Kidney (tissue), 14 donors: ENCODE results near the gene RHOC. TPM values are rescaled to one million over a fixed set of nuclear protein-coding genes. Genes with fewer than 3 reads are reported as not detected.

Experiments used
- DNase-seq, 5 donors: peaks; one replicate each; pipeline ENCODE4 v3.0.0-alpha.2; 2013 to 2020
- FAIRE-seq: peaks from 2 replicates; lab custom pipeline; 2012; peaks lifted over from hg19 to GRCh38; lab: Jason Lieb, UNC
- H3K27ac ChIP-seq, 2 donors: one replicate each; pipeline ENCODE4 v1.7.0; 2013; ENCODE audit warnings: low read depth in 2 of 2, low read length in 2 of 2, inconsistent platforms in 1 of 2
- H3K27me3 ChIP-seq: one replicate; pipeline ENCODE4 v1.7.1; 2013; ENCODE audit warnings: low read length, inconsistent platforms; ENCODE audit not compliant: control insufficient read depth, insufficient read depth
- H3K36me3 ChIP-seq, 3 donors: one replicate each; pipeline versions ENCODE4 v1.7.0 to v1.7.1; 2013; ENCODE audit warnings: low read length in 3 of 3, control low read depth in 1 of 3, inconsistent platforms in 1 of 3; ENCODE audit not compliant: insufficient read depth in 3 of 3, control insufficient read depth in 2 of 3
- H3K4me1 ChIP-seq, 3 donors: one replicate each; pipeline versions ENCODE4 v1.7.0 to v1.7.1; 2013; ENCODE audit warnings: low read length in 3 of 3, inconsistent platforms in 1 of 3, low read depth in 1 of 3; ENCODE audit not compliant: control insufficient read depth in 2 of 3, insufficient read depth in 2 of 3
- H3K4me3 ChIP-seq, 3 donors: one replicate each; pipeline versions ENCODE4 v1.7.0 to v1.8.1; 2013; ENCODE audit warnings: low read length in 3 of 3, control low read depth in 1 of 3, inconsistent platforms in 1 of 3
- H3K9ac ChIP-seq, 3 donors: one replicate each; pipeline versions ENCODE4 v1.7.0 to v1.7.1; 2013; ENCODE audit warnings: low read length in 3 of 3, control low read depth in 1 of 3, inconsistent platforms in 1 of 3
- H3K9me3 ChIP-seq, 3 donors: one replicate each; pipeline versions ENCODE4 v1.7.0 to v1.7.1; 2013; ENCODE audit warnings: low read length in 3 of 3, control low read depth in 1 of 3, inconsistent platforms in 1 of 3; ENCODE audit not compliant: control insufficient read depth in 2 of 3, insufficient read depth in 1 of 3
- CTCF ChIP-seq: IDR thresholded peaks from 3 replicates; pipeline ENCODE4 v1.5.1; 2012; ENCODE audit warnings: mild to moderate bottlenecking, moderate library complexity, borderline replicate concordance; ENCODE audit not compliant: insufficient read depth; ENCODE audit errors: extremely low read depth
- intact Hi-C: fragments of 100-400 bp; cut with DNase I; formaldehyde crosslinking; loops from one replicate; pipeline ENCODE4 v1.11.1; 2022
- polyA plus RNA-seq: library from polyadenylated mRNA; stranded (reverse); fragments of 350-450 nt; fragmentation: Illumina TruSeq; extraction: RNeasy Lipid Tissue Mini Kit (QIAGEN cat#74804); gene quantifications from one replicate; pipeline ENCODE4 v1.2.3, GENCODE V29; 2014; ENCODE audit warnings: low read depth, low replicate concordance; ENCODE audit not compliant: insufficient read depth
- total RNA-seq: library from RNA; stranded (reverse); fragmentation: NEBNext Ultra II Directional; extraction: Animal tissue kit (Norgen Biotek cat#: 25700); gene quantifications from one replicate; pipeline ENCODE4 v1.2.1, GENCODE V29; 2021
- donor health status: control.
- donor health status: control.
- donor health status: control.
- donor health status: control.
- donor health status: control.
- donor health status: DM: yes; HTN: yes; CAD: no.
- donor health status: Normal renal cell carcinoma (clear cell type).

Gene RHOC
- total and polyA plus RNA-seq, 2 donors from 2014 or later = 270 to 501 TPM

GRCh38 chr1:112686835-112687234 is 20.1 kb downstream of the RHOC start:
- Histone ChIP-seq H3K27ac (no peak overlapping the region), H3K9ac (no peak overlapping the region), H3K27me3 (no peaks in the 10 kb centered on the region), H3K4me1 (peaks cover 0 to 4% (median 0%) of the 10 kb centered on the region in 3 donors), H3K9me3 (no peaks in the 10 kb centered on the region), H3K36me3 (peaks cover 4 to 15% (median 13%) of the 10 kb centered on the region in 3 donors), H3K4me3 (no peak overlapping the region)
- no peak for TF ChIP-seq CTCF
- intact Hi-C loops = no loop called here
- DNase-seq = no peak
- FAIRE-seq = no peak

- Histone ChIP-seq H3K4me1 (peaks cover 0 to 4% (median 0%) of the 10 kb centered on the region in 3 donors), H3K27me3 (no peaks in the 10 kb centered on the region), H3K36me3 (peaks cover 4 to 11% (median 9%) of the 10 kb centered on the region in 3 donors), H3K4me3 (no peak overlapping the region), H3K27ac (no peak overlapping the region), H3K9ac (no peak overlapping the region), H3K9me3 (no peaks in the 10 kb centered on the region)
- intact Hi-C loops = no loop called here
- no peak for DNase-seq
- TF ChIP-seq CTCF = no peak
- no peak for FAIRE-seq
Measured at GRCh38 chr1:112686417-112686816, 20.5 kb downstream of the RHOC start.

GRCh38 chr1:112685913-112686312 is 21.0 kb downstream of the RHOC start:
- intact Hi-C loops = no loop called here

More at GRCh38 chr1:112685913-112686312, 21.0 kb downstream of the RHOC start:
- H3K27ac ChIP-seq = no peak overlapping the region
- FAIRE-seq = no peak
- H3K9me3 ChIP-seq = no peaks in the 10 kb centered on the region
- H3K36me3 ChIP-seq = peaks cover 4 to 9% (median 9%) of the 10 kb centered on the region in 3 donors
- no peak overlapping the region for H3K9ac ChIP-seq
- H3K27me3 ChIP-seq = no peaks in the 10 kb centered on the region
- TF ChIP-seq CTCF = no peak
- no peak for DNase-seq
- H3K4me1 ChIP-seq = peaks cover 0 to 4% (median 0%) of the 10 kb centered on the region in 3 donors
- H3K4me3 ChIP-seq = no peak overlapping the region
